Measurements from ENCODE around the gene ATXN1. TPM values are rescaled to one million over a fixed set of nuclear protein-coding genes. Genes with fewer than 3 reads are reported as not detected.

The ATXN1 gene
- total RNA-seq, 1 donor from 2014 or later: 64.5 TPM

GRCh38 chr6:16377470-16377869, 383.8 kb downstream of the ATXN1 start:
- TF ChIP-seq, protein P1, sequence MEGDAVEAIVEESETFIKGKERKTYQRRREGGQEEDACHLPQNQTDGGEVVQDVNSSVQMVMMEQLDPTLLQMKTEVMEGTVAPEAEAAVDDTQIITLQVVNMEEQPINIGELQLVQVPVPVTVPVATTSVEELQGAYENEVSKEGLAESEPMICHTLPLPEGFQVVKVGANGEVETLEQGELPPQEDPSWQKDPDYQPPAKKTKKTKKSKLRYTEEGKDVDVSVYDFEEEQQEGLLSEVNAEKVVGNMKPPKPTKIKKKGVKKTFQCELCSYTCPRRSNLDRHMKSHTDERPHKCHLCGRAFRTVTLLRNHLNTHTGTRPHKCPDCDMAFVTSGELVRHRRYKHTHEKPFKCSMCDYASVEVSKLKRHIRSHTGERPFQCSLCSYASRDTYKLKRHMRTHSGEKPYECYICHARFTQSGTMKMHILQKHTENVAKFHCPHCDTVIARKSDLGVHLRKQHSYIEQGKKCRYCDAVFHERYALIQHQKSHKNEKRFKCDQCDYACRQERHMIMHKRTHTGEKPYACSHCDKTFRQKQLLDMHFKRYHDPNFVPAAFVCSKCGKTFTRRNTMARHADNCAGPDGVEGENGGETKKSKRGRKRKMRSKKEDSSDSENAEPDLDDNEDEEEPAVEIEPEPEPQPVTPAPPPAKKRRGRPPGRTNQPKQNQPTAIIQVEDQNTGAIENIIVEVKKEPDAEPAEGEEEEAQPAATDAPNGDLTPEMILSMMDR (IDR thresholded peaks at IDR 0.05): no peak
- Mint-ChIP-seq H3K27me3 (ENCODE audit: low read depth) (no peaks in the 10 kb centered on the region), H3K27ac (ENCODE audit: unreplicated experiment) (no peak overlapping the region), H3K4me1 (ENCODE audit: low read depth) (peaks cover 21% of the 10 kb centered on the region), H3K36me3 (ENCODE audit: low read depth) (peaks cover 2% of the 10 kb centered on the region), H3K4me3 (ENCODE audit: unreplicated experiment) (no peak overlapping the region), H3K9me3 (ENCODE audit: low read depth) (no peaks in the 10 kb centered on the region)
- DNase-seq (ENCODE audit: low spot score): no peak

GRCh38 chr6:16375843-16376242, 385.4 kb downstream of the ATXN1 start:
- Mint-ChIP-seq H3K27ac (ENCODE audit: unreplicated experiment) (no peak overlapping the region), H3K9me3 (ENCODE audit: low read depth) (peaks cover 3% of the 10 kb centered on the region), H3K4me3 (ENCODE audit: unreplicated experiment) (no peak overlapping the region), H3K36me3 (ENCODE audit: low read depth) (peaks cover 5% of the 10 kb centered on the region), H3K4me1 (ENCODE audit: low read depth) (peaks cover 26% of the 10 kb centered on the region), H3K27me3 (ENCODE audit: low read depth) (no peaks in the 10 kb centered on the region)
- DNase-seq (ENCODE audit: low spot score): no peak
- TF ChIP-seq, protein P1 (IDR thresholded peaks at IDR 0.05): no peak

DNA sequence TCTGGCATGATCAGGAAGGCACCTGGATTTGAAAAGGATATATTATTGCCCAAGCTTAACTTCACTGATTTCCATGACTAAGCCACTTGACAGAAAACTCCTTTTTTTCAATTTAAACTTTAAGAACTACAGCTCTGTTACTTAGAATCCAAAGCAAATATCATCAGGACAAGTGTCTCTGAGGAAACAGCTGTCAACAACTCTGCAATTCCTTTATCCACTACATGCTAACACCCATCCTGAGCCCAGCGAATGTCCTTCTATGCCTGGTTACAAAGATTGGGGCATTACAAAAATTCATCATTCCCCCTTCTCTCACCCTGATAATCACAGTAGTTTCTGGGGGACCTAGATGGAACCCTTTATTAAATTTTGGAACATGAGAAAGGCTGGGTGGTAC, 386.1 kb downstream of the ATXN1 start:
- TF ChIP-seq, protein P1 (IDR thresholded peaks at IDR 0.05): no peak
- peaks cover 26% of the 10 kb centered on the region for H3K4me1 Mint-ChIP-seq (ENCODE audit: low read depth)
- peaks cover 3% of the 10 kb centered on the region for H3K9me3 Mint-ChIP-seq (ENCODE audit: low read depth)
- H3K27me3 Mint-ChIP-seq (ENCODE audit: low read depth): no peaks in the 10 kb centered on the region
- DNase-seq (ENCODE audit: low spot score): no peak
- H3K36me3 Mint-ChIP-seq (ENCODE audit: low read depth): peaks cover 5% of the 10 kb centered on the region
- H3K4me3 Mint-ChIP-seq (ENCODE audit: unreplicated experiment): no peak overlapping the region
- H3K27ac Mint-ChIP-seq (ENCODE audit: unreplicated experiment): no peak overlapping the region

DNA sequence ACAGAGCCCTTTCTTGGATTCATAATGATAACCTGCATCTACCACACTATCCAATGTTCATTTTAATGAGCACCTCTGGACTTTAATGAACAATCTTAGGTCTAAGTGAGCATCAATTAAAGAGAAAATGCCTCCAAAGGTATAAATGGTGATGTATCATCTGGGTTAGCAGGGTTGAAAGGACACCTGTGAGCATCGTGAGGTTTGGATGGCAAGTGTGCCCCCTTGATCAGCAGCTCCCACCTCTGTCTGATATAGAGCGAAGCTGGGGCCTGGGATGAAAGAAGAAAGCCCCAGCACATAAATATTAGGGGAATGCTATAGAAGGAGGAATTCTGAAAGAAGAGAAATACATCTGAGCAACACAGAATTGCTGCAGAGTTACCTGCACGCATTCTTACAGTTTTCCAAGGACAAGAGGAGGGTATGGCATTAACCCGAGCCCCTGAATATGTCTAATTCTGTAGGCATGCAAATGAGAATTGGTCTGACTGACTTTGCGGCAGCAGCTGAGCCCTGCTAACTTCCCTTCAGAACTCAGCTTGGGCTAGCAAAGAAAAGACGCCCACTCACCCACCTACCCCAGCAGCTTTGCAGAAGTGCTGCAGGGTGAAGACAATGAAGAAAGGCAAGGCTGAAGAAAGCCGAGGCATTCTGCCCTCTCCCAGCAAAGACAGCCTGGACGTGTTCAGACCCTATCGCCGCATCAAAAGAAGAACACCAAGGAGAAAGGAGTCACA, 386.6 kb downstream of the ATXN1 start:
- TF ChIP-seq, protein P1 (IDR thresholded peaks at IDR 0.05): no peak
- H3K9me3 Mint-ChIP-seq (ENCODE audit: low read depth): peaks cover 3% of the 10 kb centered on the region
- H3K36me3 Mint-ChIP-seq (ENCODE audit: low read depth): peaks cover 7% of the 10 kb centered on the region
- H3K4me3 Mint-ChIP-seq (ENCODE audit: unreplicated experiment): no peak overlapping the region
- H3K4me1 Mint-ChIP-seq (ENCODE audit: low read depth): peaks cover 26% of the 10 kb centered on the region
- no peaks in the 10 kb centered on the region for H3K27me3 Mint-ChIP-seq (ENCODE audit: low read depth)
- H3K27ac Mint-ChIP-seq (ENCODE audit: unreplicated experiment): no peak overlapping the region
- DNase-seq (ENCODE audit: low spot score): no peak

- Mint-ChIP-seq H3K36me3 (ENCODE audit: low read depth) (peaks cover 7% of the 10 kb centered on the region), H3K27me3 (ENCODE audit: low read depth) (no peaks in the 10 kb centered on the region), H3K4me3 (ENCODE audit: unreplicated experiment) (no peak overlapping the region), H3K4me1 (ENCODE audit: low read depth) (peaks cover 29% of the 10 kb centered on the region), H3K27ac (ENCODE audit: unreplicated experiment) (no peak overlapping the region), H3K9me3 (ENCODE audit: low read depth) (peaks cover 3% of the 10 kb centered on the region)
- no peak for DNase-seq (ENCODE audit: low spot score)
- TF ChIP-seq, protein P1 (IDR thresholded peaks at IDR 0.05): no peak
Observed at GRCh38 chr6:16374016-16374415, 387.2 kb downstream of the ATXN1 start.

Data from chondrocyte (in vitro differentiated cells).